Measurements from ENCODE around the gene SMIM38. TPM values are rescaled to one million over a fixed set of nuclear protein-coding genes. Genes with fewer than 3 reads are reported as not detected.
A peak's percentile ranks its signal among the peaks of the same experiment; 100 is the strongest.

The SMIM38 gene
- total RNA-seq, 3 donors from 2014 or later, result 0.32 to 2.6 (median 1.6) TPM

DNA sequence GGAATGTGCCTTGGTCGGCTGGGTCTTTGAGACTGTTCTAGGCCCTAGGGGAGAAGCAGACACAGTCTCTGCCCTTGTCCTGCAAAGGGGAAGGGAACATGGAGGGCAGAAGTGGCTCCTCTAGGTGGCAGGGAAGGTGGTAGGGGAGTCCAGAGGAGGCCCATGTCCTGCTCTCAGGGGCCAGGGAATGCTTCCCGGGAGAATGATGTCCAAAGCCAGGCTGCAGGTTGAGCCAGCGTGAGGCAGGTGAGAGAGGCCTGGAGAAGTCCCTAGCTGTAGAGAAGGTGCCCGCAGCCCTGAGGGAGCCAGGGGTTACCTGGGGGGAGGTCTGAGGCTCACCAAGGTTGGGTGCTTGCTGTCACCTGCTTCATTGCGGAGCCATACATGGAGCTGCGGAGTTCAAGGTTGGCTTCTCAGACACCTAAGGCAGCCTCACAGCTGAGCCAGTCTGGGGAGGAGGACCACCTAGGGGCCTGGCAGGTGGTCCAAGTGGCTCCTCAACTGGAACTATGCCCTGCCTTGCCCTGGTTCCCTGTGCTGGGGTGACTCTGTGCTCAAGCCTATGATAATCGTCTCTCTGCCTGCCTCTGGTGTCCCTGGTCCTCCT lies 46.1 kb downstream of the SMIM38 start:
- TF ChIP-seq POLR2A (IDR thresholded peaks at IDR 0.05) (no peak), POLR2AphosphoS5 (IDR thresholded peaks at IDR 0.05) (no peak), CTCF (IDR thresholded peaks at IDR 0.05) (no peak)
- no peaks in the 10 kb centered on the region for H3K4me1 ChIP-seq
- no peaks in the 10 kb centered on the region for H3K36me3 ChIP-seq
- no peaks in the 10 kb centered on the region for H3K9me3 ChIP-seq
- H3K27ac ChIP-seq, result no peak overlapping the region
- intact Hi-C loops (cut with DNase I; ENCODE audit: low total_unique reads), result no loop called here
- H3K4me3 ChIP-seq, result no peak overlapping the region
- peak in 1 of 2 donors; percentile 33 for DNase-seq (ENCODE audit: low spot score in 2 of 2)
- no peaks in the 10 kb centered on the region for H3K27me3 ChIP-seq

DNA sequence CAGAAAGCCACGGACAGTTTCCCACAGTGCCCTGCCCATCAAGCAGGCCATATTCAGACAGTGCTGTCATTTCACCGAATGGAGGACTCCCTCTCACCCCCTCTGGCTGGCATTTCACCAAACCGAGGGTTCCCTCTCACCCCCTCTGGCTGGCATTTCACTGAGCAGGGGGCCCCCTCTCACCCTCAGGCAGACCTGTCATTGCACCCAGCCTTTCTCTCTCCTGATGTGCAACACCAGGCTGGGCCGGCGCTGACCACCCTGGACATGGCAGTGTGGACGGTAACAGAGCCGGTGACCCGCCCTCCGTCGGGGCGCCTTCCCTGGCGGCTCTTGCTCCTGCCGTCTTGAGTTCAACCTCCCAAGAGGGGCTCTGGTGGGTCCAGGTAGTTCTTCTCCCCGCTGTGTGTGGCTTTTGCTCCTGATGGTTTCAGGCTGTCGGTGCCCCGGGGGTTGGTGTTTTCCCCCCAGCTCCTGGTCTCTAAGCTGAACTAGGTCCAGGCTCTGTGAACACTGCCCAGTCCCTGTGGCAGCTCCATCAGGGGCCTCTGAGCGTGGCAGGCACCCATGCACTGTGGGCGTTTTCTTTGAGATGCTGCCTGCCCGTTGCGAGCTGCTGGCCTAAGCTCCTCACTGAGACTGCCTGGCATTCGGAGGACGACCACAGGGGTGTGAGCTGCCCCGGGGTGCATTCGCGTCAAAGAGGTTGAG lies 46.9 kb downstream of the SMIM38 start:
- Histone ChIP-seq H3K27me3 (no peaks in the 10 kb centered on the region), H3K36me3 (no peaks in the 10 kb centered on the region), H3K27ac (no peak overlapping the region), H3K9me3 (no peaks in the 10 kb centered on the region), H3K4me1 (no peaks in the 10 kb centered on the region), H3K4me3 (no peak overlapping the region)
- no peak for TF ChIP-seq POLR2A (IDR thresholded peaks at IDR 0.05)
- no peak for TF ChIP-seq CTCF (IDR thresholded peaks at IDR 0.05)
- no peak for TF ChIP-seq POLR2AphosphoS5 (IDR thresholded peaks at IDR 0.05)
- intact Hi-C loops (cut with DNase I; ENCODE audit: low total_unique reads), result no loop called here
- peak in 1 of 2 donors; percentile 27 for DNase-seq (ENCODE audit: low spot score in 2 of 2)

DNA sequence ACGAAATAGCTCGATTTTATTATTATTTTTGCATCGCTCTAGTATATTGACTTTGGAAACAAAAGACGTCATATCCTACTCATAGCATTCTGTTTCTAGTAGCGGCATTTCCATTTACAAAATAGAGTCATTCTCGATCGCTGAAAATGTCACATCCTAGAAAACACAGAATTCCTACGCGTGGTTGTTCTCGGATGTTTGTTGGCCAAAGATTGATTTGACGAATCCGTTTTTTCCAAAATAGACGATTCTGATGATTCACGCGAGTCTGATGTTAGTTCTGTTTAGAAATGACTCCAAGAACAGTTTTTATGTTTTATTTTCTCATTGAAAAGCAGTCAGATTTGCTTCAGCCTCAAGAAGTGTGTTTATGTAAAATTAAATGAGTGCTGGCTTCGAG lies 47.6 kb downstream of the SMIM38 start:
- intact Hi-C loops (cut with DNase I; ENCODE audit: low total_unique reads), result no loop called here
- H3K36me3 ChIP-seq, result no peaks in the 10 kb centered on the region
- H3K27me3 ChIP-seq, result no peaks in the 10 kb centered on the region

GRCh38 chr11:69203901-69204245 lies 48.1 kb downstream of the SMIM38 start:
- no peaks in the 10 kb centered on the region for H3K4me1 ChIP-seq
- no peak overlapping the region for H3K27ac ChIP-seq
- H3K9me3 ChIP-seq, result no peaks in the 10 kb centered on the region
- H3K27me3 ChIP-seq, result no peaks in the 10 kb centered on the region
- H3K36me3 ChIP-seq, result no peaks in the 10 kb centered on the region
- DNase-seq (ENCODE audit: low spot score in 2 of 2), result no peak
- intact Hi-C loops (cut with DNase I; ENCODE audit: low total_unique reads), result no loop called here
- H3K4me3 ChIP-seq, result no peak overlapping the region
- TF ChIP-seq POLR2A (IDR thresholded peaks at IDR 0.05), result no peak
- TF ChIP-seq CTCF (IDR thresholded peaks at IDR 0.05), result no peak
- no peak for TF ChIP-seq POLR2AphosphoS5 (IDR thresholded peaks at IDR 0.05)

More for the DNA sequence above, 47.6 kb downstream of the SMIM38 start:
- no peak for TF ChIP-seq CTCF (IDR thresholded peaks at IDR 0.05)
- Histone ChIP-seq H3K9me3 (no peaks in the 10 kb centered on the region), H3K27ac (no peak overlapping the region), H3K4me1 (no peaks in the 10 kb centered on the region), H3K4me3 (no peak overlapping the region)
- no peak for DNase-seq (ENCODE audit: low spot score in 2 of 2)

- intact Hi-C loops (cut with DNase I; ENCODE audit: low total_unique reads), result no loop called here
- DNase-seq (ENCODE audit: low spot score in 2 of 2), result peak in 1 of 2 donors; percentile 45
- Histone ChIP-seq H3K4me1 (no peaks in the 10 kb centered on the region), H3K27me3 (no peaks in the 10 kb centered on the region), H3K4me3 (no peak overlapping the region), H3K36me3 (no peaks in the 10 kb centered on the region), H3K27ac (no peak overlapping the region), H3K9me3 (no peaks in the 10 kb centered on the region)
- TF ChIP-seq CTCF (IDR thresholded peaks at IDR 0.05) (no peak), POLR2A (IDR thresholded peaks at IDR 0.05) (no peak), POLR2AphosphoS5 (IDR thresholded peaks at IDR 0.05) (no peak)
Measured at GRCh38 chr11:69204246-69204940, 48.7 kb downstream of the SMIM38 start.

Measured in breast epithelium (tissue), 4 donors.